WTC11 (cell line): Measurements from ENCODE around the gene NOTUM.

Experiments used
- ETV6 ChIP-seq: sonication (generic); formaldehyde crosslinking; IDR thresholded peaks from 2 replicates; pipeline ENCODE4 v1.8.1; 2022; ENCODE audit warnings: mild to moderate bottlenecking, missing genetic modification reagents
- MAX ChIP-seq: sonication (generic); formaldehyde crosslinking; IDR thresholded peaks from 2 replicates; pipeline ENCODE4 v1.8.0; 2022; ENCODE audit warnings: mild to moderate bottlenecking, missing genetic modification reagents
- MXD4 ChIP-seq: fragments of 250-450 bp; sonication (Bioruptor Pico); IDR thresholded peaks from 2 replicates; pipeline ENCODE4 v1.8.0; 2021; ENCODE audit warnings: mild to moderate bottlenecking, moderate library complexity, borderline replicate concordance
- NFYB ChIP-seq: sonication (generic); formaldehyde crosslinking; conservative IDR thresholded peaks from 2 replicates; pipeline ENCODE4 v1.8.0; 2022; ENCODE audit warnings: low read depth, missing genetic modification reagents
- SP1 ChIP-seq: sonication (generic); formaldehyde crosslinking; conservative IDR thresholded peaks from 2 replicates; pipeline ENCODE4 v1.8.1; 2022; ENCODE audit warnings: missing genetic modification reagents
- USF2 ChIP-seq: sonication (generic); formaldehyde crosslinking; IDR thresholded peaks from 2 replicates; pipeline ENCODE4 v1.8.1; 2023; ENCODE audit warnings: mild to moderate bottlenecking, missing genetic modification reagents, moderate library complexity
- ZNF121 ChIP-seq: sonication (generic); formaldehyde crosslinking; IDR thresholded peaks from 2 replicates; pipeline ENCODE4 v1.8.0; 2023; ENCODE audit warnings: missing genetic modification reagents
- ZNF263 ChIP-seq: sonication (generic); formaldehyde crosslinking; IDR thresholded peaks from 2 replicates; pipeline ENCODE4 v1.8.1; 2022; ENCODE audit warnings: low read depth, mild to moderate bottlenecking, moderate library complexity, missing genetic modification reagents
- TF ChIP-seq, protein P1 (sequence below): fragments of 200-600 bp; IDR thresholded peaks from 2 replicates; pipeline ENCODE4 v1.8.0; 2022; ENCODE audit warnings: antibody characterized with exemption

DNA sequence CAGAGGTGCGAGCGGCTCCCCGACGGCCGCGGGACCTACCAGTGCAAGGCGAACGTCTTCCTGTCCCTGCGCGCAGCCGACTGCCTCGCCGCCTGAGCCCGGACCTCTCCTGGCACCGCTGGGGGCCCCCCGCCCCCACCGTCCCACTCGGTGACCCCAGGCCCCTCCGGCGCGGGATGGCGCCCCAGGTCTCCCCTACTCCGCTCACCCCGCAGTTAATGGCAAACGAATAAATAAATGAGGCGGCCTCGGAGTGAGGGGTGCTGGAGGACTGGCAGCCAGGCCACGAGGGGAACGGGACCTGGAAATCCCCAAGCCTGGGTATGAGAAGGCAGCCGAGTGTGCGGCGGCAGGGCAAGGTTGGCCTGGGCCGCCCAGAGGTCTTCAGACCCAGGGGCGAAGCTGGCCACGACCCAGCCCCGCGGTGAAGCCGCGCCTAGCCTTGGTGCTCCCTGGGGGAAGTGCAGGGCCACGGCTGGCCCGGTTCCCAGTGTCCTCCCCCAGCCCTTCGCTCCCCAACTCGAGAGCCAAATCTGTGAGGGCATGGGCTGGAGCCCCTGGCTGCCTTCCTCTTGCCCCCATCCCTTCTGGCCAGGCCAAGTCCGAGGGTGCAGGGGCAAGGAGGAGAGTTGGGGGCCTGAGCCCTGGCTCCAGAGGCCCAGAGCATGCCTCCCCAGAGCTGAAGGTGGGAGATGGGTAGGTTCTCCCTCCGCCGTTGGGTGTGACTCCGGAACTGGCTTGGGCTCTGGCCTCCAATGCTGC, 58.2 kb downstream of the NOTUM start:
- TF ChIP-seq ZNF121 (no peak), USF2 (CRISPR knock-in tag) (no peak), ETV6 (CRISPR knock-in tag) (no peak), MXD4 (CRISPR knock-in tag) (no peak), SP1 (CRISPR knock-in tag) (no peak), NFYB (CRISPR knock-in tag) (no peak), ZNF263 (no peak), MAX (CRISPR knock-in tag) (no peak)
- TF ChIP-seq, protein P1, sequence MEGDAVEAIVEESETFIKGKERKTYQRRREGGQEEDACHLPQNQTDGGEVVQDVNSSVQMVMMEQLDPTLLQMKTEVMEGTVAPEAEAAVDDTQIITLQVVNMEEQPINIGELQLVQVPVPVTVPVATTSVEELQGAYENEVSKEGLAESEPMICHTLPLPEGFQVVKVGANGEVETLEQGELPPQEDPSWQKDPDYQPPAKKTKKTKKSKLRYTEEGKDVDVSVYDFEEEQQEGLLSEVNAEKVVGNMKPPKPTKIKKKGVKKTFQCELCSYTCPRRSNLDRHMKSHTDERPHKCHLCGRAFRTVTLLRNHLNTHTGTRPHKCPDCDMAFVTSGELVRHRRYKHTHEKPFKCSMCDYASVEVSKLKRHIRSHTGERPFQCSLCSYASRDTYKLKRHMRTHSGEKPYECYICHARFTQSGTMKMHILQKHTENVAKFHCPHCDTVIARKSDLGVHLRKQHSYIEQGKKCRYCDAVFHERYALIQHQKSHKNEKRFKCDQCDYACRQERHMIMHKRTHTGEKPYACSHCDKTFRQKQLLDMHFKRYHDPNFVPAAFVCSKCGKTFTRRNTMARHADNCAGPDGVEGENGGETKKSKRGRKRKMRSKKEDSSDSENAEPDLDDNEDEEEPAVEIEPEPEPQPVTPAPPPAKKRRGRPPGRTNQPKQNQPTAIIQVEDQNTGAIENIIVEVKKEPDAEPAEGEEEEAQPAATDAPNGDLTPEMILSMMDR, result no peak
